HepG2 (cell line): ENCODE results near the gene RNF8. TPM values are rescaled to one million over a fixed set of nuclear protein-coding genes. Genes with fewer than 3 reads are reported as not detected.

ENCODE experiments used
- ASH2L ChIP-seq: fragments of 300-600, 200-600 bp; sonication (generic); IDR thresholded peaks from 2 replicates; pipeline ENCODE4 v1.7.0; 2017; ENCODE audit warnings: low read depth, mild to moderate bottlenecking, moderate library complexity, mixed read lengths, low read length; ENCODE audit not compliant: insufficient read length
- DRAP1 ChIP-seq: IDR thresholded peaks from 2 replicates; pipeline ENCODE4 v1.6.1; 2016; ENCODE audit warnings: missing genetic modification reagents, missing compliant biosample characterization
- FOXA1 ChIP-seq, 2 experiments: fragments of 450-650 bp in 1 of 2; sonication (generic) in 1 of 2; formaldehyde crosslinking in 1 of 2; IDR thresholded peaks; 2 replicates each; pipeline versions ENCODE4 v1.4.0 to v1.6.1; 2016 to 2020; ENCODE audit warnings: missing genetic modification reagents in 1 of 2
- HBP1 ChIP-seq: IDR thresholded peaks from 2 replicates; pipeline ENCODE4 v1.6.1; 2016; ENCODE audit warnings: low read depth, control low read depth
- MLLT10 ChIP-seq: sonication (generic); formaldehyde crosslinking; IDR thresholded peaks from 2 replicates; pipeline ENCODE4 v1.4.0; 2020; ENCODE audit warnings: missing genetic modification reagents
- NFAT5 ChIP-seq: sonication (generic); formaldehyde crosslinking; IDR thresholded peaks from 2 replicates; pipeline ENCODE4 v1.4.0; 2020; ENCODE audit warnings: missing genetic modification reagents
- PLRG1 ChIP-seq: fragments of 450-650 bp; conservative IDR thresholded peaks from 2 replicates; pipeline ENCODE4 v1.6.1; 2016
- POGZ ChIP-seq: sonication (generic); formaldehyde crosslinking; IDR thresholded peaks from 2 replicates; pipeline ENCODE4 v1.4.0; 2020; ENCODE audit warnings: mild to moderate bottlenecking, missing genetic modification reagents
- PPARG ChIP-seq: conservative IDR thresholded peaks from 2 replicates; pipeline ENCODE4 v1.6.1; 2016; ENCODE audit warnings: missing biosample characterization, missing genetic modification reagents
- SNRNP70 ChIP-seq: fragments of 200-400 bp; formaldehyde crosslinking; IDR thresholded peaks from 2 replicates; pipeline ENCODE4 v1.6.1; 2017; ENCODE audit warnings: mild to moderate bottlenecking, low read depth, low read length, moderate library complexity
- SP140L ChIP-seq: sonication (generic); formaldehyde crosslinking; IDR thresholded peaks from 2 replicates; pipeline ENCODE4 v1.4.0; 2020; ENCODE audit warnings: missing genetic modification reagents, borderline replicate concordance
- TRIM22 ChIP-seq: fragments of 450-650 bp; IDR thresholded peaks from 2 replicates; pipeline ENCODE4 v1.6.1; 2017
- ZNF549 ChIP-seq: sonication (generic); formaldehyde crosslinking; IDR thresholded peaks from 2 replicates; pipeline ENCODE4 v1.5.0; 2020; ENCODE audit warnings: missing genetic modification reagents
- ZNF597 ChIP-seq: sonication (generic); formaldehyde crosslinking; IDR thresholded peaks from 2 replicates; pipeline ENCODE4 v1.5.0; 2020; ENCODE audit warnings: missing genetic modification reagents
- ZNF766 ChIP-seq: sonication (generic); formaldehyde crosslinking; IDR thresholded peaks from 2 replicates; pipeline ENCODE4 v1.5.0; 2020; ENCODE audit warnings: missing genetic modification reagents, borderline replicate concordance
- ZUFSP ChIP-seq: sonication (generic); formaldehyde crosslinking; IDR thresholded peaks from 2 replicates; pipeline ENCODE4 v1.9.0; 2021; ENCODE audit warnings: missing genetic modification reagents, mild to moderate bottlenecking, borderline replicate concordance
- polyA plus RNA-seq, 8 experiments: library from polyadenylated mRNA; depleted of rRNA in 3 of 8; stranded (reverse) in 7 of 8; unstranded in 1 of 8; fragments of >200 nt; fragmentation: Illumina TruSeq in 4 of 8; extraction: Trizol in 4 of 8; gene quantifications; 2 replicates each; pipeline versions ENCODE4 v1.2.1 to v1.2.3, GENCODE V29; 2011 to 2016; ENCODE audit warnings: low read depth in 4 of 8, missing spikeins in 1 of 8, mixed read lengths in 1 of 8; ENCODE audit not compliant: insufficient read depth in 1 of 8
- total RNA-seq, 5 experiments: library from RNA; depleted of rRNA; stranded (reverse); fragments of >200 nt; fragmentation: Illumina TruSeq; extraction: Trizol; gene quantifications; 2 replicates each; pipeline ENCODE4 v1.2.3, GENCODE V29; 2016; ENCODE audit warnings: low read depth in 1 of 5

Gene RNF8
- total and polyA plus RNA-seq, 2 of the 13 experiments (the other 11 are each of a cell fraction or from before 2014, with no cell fraction given) = 21.8 to 47.6 TPM

GRCh38 chr6:37353761-37354525 lies at the start of gene RNF8 (continued):
- TF ChIP-seq ASH2L (peak; percentile 87), NFAT5 (CRISPR knock-in tag) (peak; percentile 65; the same call in 1 of the 2 replicates), ZNF597 (CRISPR knock-in tag) (no peak), POGZ (peak; percentile 20; the same call in 1 of the 2 replicates), PLRG1 (no peak), ZUFSP (CRISPR knock-in tag) (no peak), ZNF766 (CRISPR knock-in tag) (0 out of 2 replicates have a peak, but pooled peaks have one; percentile 75), ZNF549 (CRISPR knock-in tag) (no peak), FOXA1 (IDR thresholded peaks at IDR 0.05) (no peak), FOXA1 (CRISPR knock-in tag; IDR thresholded peaks at IDR 0.05) (no peak; the same call in 1 of the 2 replicates), PPARG (peak; percentile 65; the same call in 1 of the 2 replicates), TRIM22 (no peak), DRAP1 (CRISPR knock-in tag) (peak; percentile 74), SNRNP70 (no peak), SP140L (CRISPR knock-in tag) (no peak), HBP1 (CRISPR knock-in tag) (no peak; the same call in none of the 2 replicates), MLLT10 (CRISPR knock-in tag) (no peak)
